HepG2 (cell line): ENCODE measurements around the gene ZNF48. TPM values are rescaled to one million over a fixed set of nuclear protein-coding genes. Genes with fewer than 3 reads are reported as not detected.

Experiments
- ATAC-seq: fragments of 200-7000 bp; cut with Tn5 transposase; 3 replicates; pipeline ENCODE4 v1.9.1; 2020; ENCODE audit warnings: mild to moderate bottlenecking, moderate library complexity
- BruUV-seq: library from RNA; stranded (reverse); fragments of 400-500 nt; replicated peaks from 2 replicates; lab custom pipeline; 2021; lab: Mats Ljungman, UMichigan
- CTCF ChIA-PET: fragments of 300-600 bp; formaldehyde crosslinking; extraction: SDS; loops from one replicate; lab custom pipeline; 2021; ENCODE audit warnings: low total read pairs, inconsistent platforms, low intra/inter-chr PET ratio; lab: Yijun Ruan, JAX
- POLR2A ChIA-PET: fragments of 350-600 bp; sonication (Branson Sonifier 250); formaldehyde crosslinking; loops from one replicate; lab custom pipeline; 2020; ENCODE audit warnings: antibody characterized with exemption, inconsistent platforms; lab: Yijun Ruan, JAX
- DNase-seq: peaks from one replicate; pipeline ENCODE4 v3.0.0-alpha.2; 2015; ENCODE audit warnings: low spot score
- FAIRE-seq: peaks from 3 replicates; lab custom pipeline; 2011; peaks lifted over from hg19 to GRCh38; lab: Jason Lieb, UNC
- H2AFZ ChIP-seq: one replicate; pipeline ENCODE4 v1.6.1; 2011; ENCODE audit warnings: low read length, inconsistent platforms
- H3K27ac ChIP-seq: fragments of 300-600 bp; 3 replicates; pipeline ENCODE4 v1.8.0; 2011; ENCODE audit warnings: mixed run types, mild to moderate bottlenecking, mixed read lengths, low read length, inconsistent platforms; ENCODE audit not compliant: insufficient read depth; ENCODE audit errors: extremely low read length
- H3K27me3 ChIP-seq, 2 experiments: fragments of 200-600 bp in 1 of 2; 2 replicates in 1 of 2; 3 replicates in 1 of 2; pipeline versions ENCODE4 v1.6.0 to v1.8.0; 2011; ENCODE audit warnings: low read length in 2 of 2, mild to moderate bottlenecking in 2 of 2, moderate library complexity in 2 of 2, inconsistent platforms in 1 of 2; ENCODE audit not compliant: insufficient read depth in 2 of 2, control insufficient read depth in 1 of 2
- H3K36me3 ChIP-seq, 2 experiments: fragments of 200-600 bp in 1 of 2; replicated peaks in 1 of 2; 2 replicates in 1 of 2; 3 replicates in 1 of 2; pipeline versions ENCODE4 v1.5.1 to v1.8.0; 2011; ENCODE audit warnings: low read length in 2 of 2, inconsistent platforms in 1 of 2; ENCODE audit not compliant: insufficient read depth in 2 of 2, control insufficient read depth in 1 of 2
- H3K4me1 ChIP-seq: 2 replicates; pipeline ENCODE4 v1.5.1; 2012; ENCODE audit warnings: low read length, inconsistent platforms; ENCODE audit not compliant: insufficient read depth
- H3K4me2 ChIP-seq: 2 replicates; pipeline ENCODE4 v1.6.0; 2011; ENCODE audit warnings: low read depth, low read length, inconsistent platforms
- H3K4me3 ChIP-seq, 3 experiments: fragments of 200-600 bp in 1 of 3; sonication (generic), shearing (Covaris generic) in 1 of 3; replicated peaks in 1 of 3; 2 replicates each; pipeline ENCODE4 v1.5.1; 2011 to 2016; ENCODE audit warnings: low read length in 3 of 3, inconsistent platforms in 2 of 3, low read depth in 2 of 3, mild to moderate bottlenecking in 2 of 3, control low read depth in 1 of 3, mixed read lengths in 1 of 3; ENCODE audit not compliant: insufficient read depth in 1 of 3
- H3K79me2 ChIP-seq: one replicate; pipeline ENCODE4 v1.6.1; 2011; ENCODE audit warnings: low read length, inconsistent platforms; ENCODE audit not compliant: insufficient read depth
- H3K9ac ChIP-seq: 2 replicates; pipeline ENCODE4 v1.6.0; 2011; ENCODE audit warnings: mild to moderate bottlenecking, low read depth, low read length, inconsistent platforms; ENCODE audit not compliant: insufficient read depth
- H3K9me3 ChIP-seq: 2 replicates; pipeline ENCODE4 v1.5.1; 2012; ENCODE audit warnings: mild to moderate bottlenecking, low read length
- H4K20me1 ChIP-seq: 2 replicates; pipeline ENCODE4 v1.6.0; 2011; ENCODE audit warnings: inconsistent platforms, mild to moderate bottlenecking, low read length, moderate library complexity; ENCODE audit not compliant: insufficient read depth
- CREM ChIP-seq, 2 experiments: sonication (generic) in 1 of 2; formaldehyde crosslinking in 1 of 2; IDR thresholded peaks; 2 replicates each; pipeline versions ENCODE4 v1.4.0 to v1.6.1; 2016 to 2020; ENCODE audit warnings: antibody characterized with exemption in 1 of 2, mild to moderate bottlenecking in 1 of 2, missing genetic modification reagents in 1 of 2
- FOXK1 ChIP-seq: sonication (generic); formaldehyde crosslinking; IDR thresholded peaks from 2 replicates; pipeline ENCODE4 v1.4.0; 2020; ENCODE audit warnings: low read depth, missing genetic modification reagents, borderline replicate concordance
- GZF1 ChIP-seq: sonication (generic); formaldehyde crosslinking; IDR thresholded peaks from 2 replicates; pipeline ENCODE4 v1.5.1; 2020; ENCODE audit warnings: mild to moderate bottlenecking, missing genetic modification reagents
- KDM6A ChIP-seq: IDR thresholded peaks from 2 replicates; pipeline ENCODE4 v1.6.1; 2016; ENCODE audit warnings: low read depth
- MIXL1 ChIP-seq: IDR thresholded peaks from 2 replicates; pipeline ENCODE4 v1.6.1; 2016
- NCOA2 ChIP-seq: sonication (generic); formaldehyde crosslinking; IDR thresholded peaks from 2 replicates; pipeline ENCODE4 v1.8.0; 2022; ENCODE audit warnings: inconsistent platforms
- NR2F1 ChIP-seq, 2 experiments: fragments of 450-650 bp in 1 of 2; formaldehyde crosslinking in 1 of 2; IDR thresholded peaks; 2 replicates each; pipeline versions ENCODE4 v1.5.0 to v1.6.1; 2016 to 2020; ENCODE audit warnings: mild to moderate bottlenecking in 1 of 2, missing compliant biosample characterization in 1 of 2, missing genetic modification reagents in 1 of 2, moderate library complexity in 1 of 2
- SMARCE1 ChIP-seq: fragments of 450-650 bp; IDR thresholded peaks from 2 replicates; pipeline ENCODE4 v1.6.1; 2017; ENCODE audit warnings: borderline replicate concordance
- ZNF33B ChIP-seq: sonication (generic); formaldehyde crosslinking; IDR thresholded peaks from 2 replicates; pipeline ENCODE4 v1.5.1; 2020; ENCODE audit warnings: mild to moderate bottlenecking, missing genetic modification reagents
- ZNF510 ChIP-seq: sonication (generic); formaldehyde crosslinking; IDR thresholded peaks from 2 replicates; pipeline ENCODE4 v1.4.0; 2020; ENCODE audit warnings: low read depth, mild to moderate bottlenecking, missing genetic modification reagents
- ZNF607 ChIP-seq: sonication (generic); formaldehyde crosslinking; IDR thresholded peaks from 2 replicates; pipeline ENCODE4 v1.5.1; 2020; ENCODE audit warnings: missing genetic modification reagents, mild to moderate bottlenecking, borderline replicate concordance
- ZNF660 ChIP-seq: sonication (generic); formaldehyde crosslinking; IDR thresholded peaks from 2 replicates; pipeline ENCODE4 v1.5.1; 2020; ENCODE audit warnings: mild to moderate bottlenecking, low read depth, missing genetic modification reagents, borderline replicate concordance
- ZNF746 ChIP-seq: sonication (generic); formaldehyde crosslinking; IDR thresholded peaks from 2 replicates; pipeline ENCODE4 v1.8.0; 2022; ENCODE audit warnings: mild to moderate bottlenecking, missing genetic modification reagents
- ZSCAN21 ChIP-seq: sonication (generic); formaldehyde crosslinking; IDR thresholded peaks from 2 replicates; pipeline ENCODE4 v1.8.0; 2022; ENCODE audit warnings: mild to moderate bottlenecking, missing genetic modification reagents, moderate library complexity, borderline replicate concordance
- WGBS: methylation state at CpG from one replicate; pipeline ENCODE4 v1.1.6; 2017; ENCODE audit warnings: low lambda C conversion rate; 5-methylcytosine and 5-hydroxymethylcytosine counted together
- in situ Hi-C: cut with HindIII; loops from 2 replicates; pipeline ENCODE4 v1.10.0; 2017; ENCODE audit warnings: low pct_unique_long_range_greater_than_20kb; ENCODE audit not compliant: extremely low pct_ligation_motif_present
- intact Hi-C: fragments of 100-400 bp; cut with micrococcal nuclease; formaldehyde crosslinking; loops from one replicate; pipeline ENCODE4 v1.10.0; 2022; ENCODE audit not compliant: unreplicated experiment
- polyA plus RNA-seq, 8 experiments: library from polyadenylated mRNA; depleted of rRNA in 3 of 8; stranded (reverse) in 7 of 8; unstranded in 1 of 8; fragments of >200 nt; fragmentation: Illumina TruSeq in 4 of 8; extraction: Trizol in 4 of 8; gene quantifications; 2 replicates each; pipeline versions ENCODE4 v1.2.1 to v1.2.3, GENCODE V29; 2011 to 2016; ENCODE audit warnings: low read depth in 4 of 8, missing spikeins in 1 of 8, mixed read lengths in 1 of 8; ENCODE audit not compliant: insufficient read depth in 1 of 8
- total RNA-seq, 5 experiments: library from RNA; depleted of rRNA; stranded (reverse); fragments of >200 nt; fragmentation: Illumina TruSeq; extraction: Trizol; gene quantifications; 2 replicates each; pipeline ENCODE4 v1.2.3, GENCODE V29; 2016; ENCODE audit warnings: low read depth in 1 of 5
- TF ChIP-seq, protein P1 (sequence below): sonication (generic); formaldehyde crosslinking; IDR thresholded peaks from 2 replicates; pipeline ENCODE4 v1.4.0; 2020; ENCODE audit warnings: missing genetic modification reagents, mild to moderate bottlenecking, borderline replicate concordance
- TF ChIP-seq, protein P2 (sequence below): sonication (generic); formaldehyde crosslinking; IDR thresholded peaks from 2 replicates; pipeline ENCODE4 v1.5.0; 2020; ENCODE audit warnings: mild to moderate bottlenecking, missing genetic modification reagents
- TF ChIP-seq, protein P3 (sequence below): sonication (generic); formaldehyde crosslinking; IDR thresholded peaks from 2 replicates; pipeline ENCODE4 v1.4.0; 2020; ENCODE audit warnings: missing genetic modification reagents, borderline replicate concordance

Gene ZNF48
- total and polyA plus RNA-seq, 2 of the 13 experiments (the other 11 are each of a cell fraction or from before 2014, with no cell fraction given), result 9.9 to 12.3 TPM

DNA sequence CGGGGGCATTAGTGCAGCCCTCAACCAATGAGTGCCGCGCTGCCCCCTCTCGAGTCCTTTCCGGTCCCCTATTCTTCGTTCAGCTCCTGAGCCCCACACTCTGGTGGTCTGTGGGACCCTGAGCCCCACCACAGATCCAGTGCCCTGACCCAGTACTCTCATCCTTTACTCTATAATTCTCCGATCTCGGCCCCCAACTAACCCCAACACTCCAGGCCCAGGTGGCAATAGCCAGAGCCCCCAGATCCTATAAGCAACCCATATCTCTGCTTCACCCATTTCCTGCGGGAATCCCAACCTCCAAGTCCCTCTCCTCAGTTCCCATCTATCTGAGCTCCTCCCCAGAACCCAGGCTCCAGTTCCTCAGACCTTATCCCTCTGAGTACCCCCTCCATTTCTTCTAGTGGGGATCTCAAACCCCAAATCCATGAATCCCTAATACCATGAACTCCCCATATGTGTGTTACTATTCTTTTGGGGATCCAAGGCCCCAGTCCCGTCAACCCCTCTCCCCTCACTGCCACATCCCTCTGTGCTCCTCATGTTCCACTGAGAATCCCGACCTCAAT lies 23.9 kb upstream of the ZNF48 start:
- in situ Hi-C loops (no loop called here), intact Hi-C loops (loop anchor here (1.0 kb wide), 1 partner anchor 24 kb away; the partner anchor contains the start of gene ZNF48)
- Histone ChIP-seq H3K9ac (peak overlapping the region; percentile 59), H3K27me3 (no peaks in the 10 kb centered on the region; a peak in 1 of 5 replicates), H3K4me2 (peak overlapping the region; percentile 85), H3K9me3 (no peaks in the 10 kb centered on the region), H2AFZ (peak overlapping the region; percentile 73), H3K27ac (peak overlapping the region; percentile 45), H3K79me2 (peaks cover 32% of the 10 kb centered on the region), H3K36me3 (no peaks in the 10 kb centered on the region), H3K4me1 (peaks cover 46% of the 10 kb centered on the region), H4K20me1 (peaks cover 20% of the 10 kb centered on the region; the same call in 1 of the 2 replicates), H3K4me3 (peak overlapping the region; percentile 57 to 74 (median 68))
- FAIRE-seq (no peak), DNase-seq (no peak), ATAC-seq (no peak)
- ChIA-PET CTCF (no interaction called here), POLR2A (interaction anchor here (0.7 to 4.7 kb wide), 21 partner anchors 9 to 376 kb away, joined by 3 to 94 read pairs (median 6); partner anchors contain the start of genes CD2BP2, DCTPP1, FBRS and PHKG2)
- WGBS, result 20% methylated on average over 11 of the region's 11 CpGs
- BruUV-seq, result TSS peak; percentile 82
- peak; percentile 7; the same call in 1 of the 2 replicates for TF ChIP-seq NCOA2 (CRISPR knock-in tag)
- TF ChIP-seq SMARCE1, result no peak
- TF ChIP-seq ZSCAN21 (CRISPR knock-in tag), result 0 out of 2 replicates have a peak, but pooled peaks have one; percentile 31
- no peak for TF ChIP-seq ZNF607 (CRISPR knock-in tag)
- no peak for TF ChIP-seq ZNF660 (CRISPR knock-in tag)
- TF ChIP-seq, protein P1, sequence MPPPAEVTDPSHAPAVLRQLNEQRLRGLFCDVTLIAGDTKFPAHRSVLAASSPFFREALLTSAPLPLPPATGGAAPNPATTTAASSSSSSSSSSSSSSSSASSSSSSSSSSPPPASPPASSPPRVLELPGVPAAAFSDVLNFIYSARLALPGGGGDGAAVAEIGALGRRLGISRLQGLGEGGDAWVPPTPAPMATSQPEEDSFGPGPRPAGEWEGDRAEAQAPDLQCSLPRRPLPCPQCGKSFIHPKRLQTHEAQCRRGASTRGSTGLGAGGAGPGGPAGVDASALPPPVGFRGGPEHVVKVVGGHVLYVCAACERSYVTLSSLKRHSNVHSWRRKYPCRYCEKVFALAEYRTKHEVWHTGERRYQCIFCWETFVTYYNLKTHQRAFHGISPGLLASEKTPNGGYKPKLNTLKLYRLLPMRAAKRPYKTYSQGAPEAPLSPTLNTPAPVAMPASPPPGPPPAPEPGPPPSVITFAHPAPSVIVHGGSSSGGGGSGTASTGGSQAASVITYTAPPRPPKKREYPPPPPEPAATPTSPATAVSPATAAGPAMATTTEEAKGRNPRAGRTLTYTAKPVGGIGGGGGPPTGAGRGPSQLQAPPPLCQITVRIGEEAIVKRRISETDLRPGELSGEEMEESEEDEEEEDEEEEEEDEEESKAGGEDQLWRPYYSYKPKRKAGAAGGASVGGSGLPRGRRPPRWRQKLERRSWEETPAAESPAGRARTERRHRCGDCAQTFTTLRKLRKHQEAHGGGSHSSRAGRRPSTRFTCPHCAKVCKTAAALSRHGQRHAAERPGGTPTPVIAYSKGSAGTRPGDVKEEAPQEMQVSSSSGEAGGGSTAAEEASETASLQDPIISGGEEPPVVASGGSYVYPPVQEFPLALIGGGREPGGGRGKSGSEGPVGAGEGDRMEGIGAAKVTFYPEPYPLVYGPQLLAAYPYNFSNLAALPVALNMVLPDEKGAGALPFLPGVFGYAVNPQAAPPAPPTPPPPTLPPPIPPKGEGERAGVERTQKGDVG (CRISPR knock-in tag), result no peak
- TF ChIP-seq, protein P2, sequence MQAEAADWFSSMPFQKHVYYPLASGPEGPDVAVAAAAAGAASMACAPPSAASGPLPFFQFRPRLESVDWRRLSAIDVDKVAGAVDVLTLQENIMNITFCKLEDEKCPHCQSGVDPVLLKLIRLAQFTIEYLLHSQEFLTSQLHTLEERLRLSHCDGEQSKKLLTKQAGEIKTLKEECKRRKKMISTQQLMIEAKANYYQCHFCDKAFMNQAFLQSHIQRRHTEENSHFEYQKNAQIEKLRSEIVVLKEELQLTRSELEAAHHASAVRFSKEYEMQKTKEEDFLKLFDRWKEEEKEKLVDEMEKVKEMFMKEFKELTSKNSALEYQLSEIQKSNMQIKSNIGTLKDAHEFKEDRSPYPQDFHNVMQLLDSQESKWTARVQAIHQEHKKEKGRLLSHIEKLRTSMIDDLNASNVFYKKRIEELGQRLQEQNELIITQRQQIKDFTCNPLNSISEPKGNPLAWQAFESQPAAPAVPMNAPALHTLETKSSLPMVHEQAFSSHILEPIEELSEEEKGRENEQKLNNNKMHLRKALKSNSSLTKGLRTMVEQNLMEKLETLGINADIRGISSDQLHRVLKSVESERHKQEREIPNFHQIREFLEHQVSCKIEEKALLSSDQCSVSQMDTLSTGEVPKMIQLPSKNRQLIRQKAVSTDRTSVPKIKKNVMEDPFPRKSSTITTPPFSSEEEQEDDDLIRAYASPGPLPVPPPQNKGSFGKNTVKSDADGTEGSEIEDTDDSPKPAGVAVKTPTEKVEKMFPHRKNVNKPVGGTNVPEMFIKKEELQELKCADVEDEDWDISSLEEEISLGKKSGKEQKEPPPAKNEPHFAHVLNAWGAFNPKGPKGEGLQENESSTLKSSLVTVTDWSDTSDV (CRISPR knock-in tag), result no peak
- 0 out of 2 replicates have a peak, but pooled peaks have one; percentile 31 for TF ChIP-seq ZNF746
- TF ChIP-seq, protein P3, sequence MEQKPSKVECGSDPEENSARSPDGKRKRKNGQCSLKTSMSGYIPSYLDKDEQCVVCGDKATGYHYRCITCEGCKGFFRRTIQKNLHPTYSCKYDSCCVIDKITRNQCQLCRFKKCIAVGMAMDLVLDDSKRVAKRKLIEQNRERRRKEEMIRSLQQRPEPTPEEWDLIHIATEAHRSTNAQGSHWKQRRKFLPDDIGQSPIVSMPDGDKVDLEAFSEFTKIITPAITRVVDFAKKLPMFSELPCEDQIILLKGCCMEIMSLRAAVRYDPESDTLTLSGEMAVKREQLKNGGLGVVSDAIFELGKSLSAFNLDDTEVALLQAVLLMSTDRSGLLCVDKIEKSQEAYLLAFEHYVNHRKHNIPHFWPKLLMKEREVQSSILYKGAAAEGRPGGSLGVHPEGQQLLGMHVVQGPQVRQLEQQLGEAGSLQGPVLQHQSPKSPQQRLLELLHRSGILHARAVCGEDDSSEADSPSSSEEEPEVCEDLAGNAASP (CRISPR knock-in tag), result 0 out of 2 replicates have a peak, but pooled peaks have one; percentile 2
- TF ChIP-seq FOXK1 (CRISPR knock-in tag), result no peak
- no peak for TF ChIP-seq ZNF510
- TF ChIP-seq KDM6A (CRISPR knock-in tag), result no peak
- no peak for TF ChIP-seq NR2F1 (CRISPR knock-in tag; IDR thresholded peaks at IDR 0.05)
- TF ChIP-seq GZF1 (CRISPR knock-in tag), result no peak
- no peak for TF ChIP-seq CREM (IDR thresholded peaks at IDR 0.05)
- TF ChIP-seq CREM (CRISPR knock-in tag; IDR thresholded peaks at IDR 0.05), result no peak
- no peak for TF ChIP-seq MIXL1
- no peak for TF ChIP-seq ZNF33B (CRISPR knock-in tag)
